GM21360 (cell line): ENCODE results near the gene IQCN.

Experiments used
- ATAC-seq: cut with Tn5 transposase; IDR thresholded peaks from one replicate; pipeline ENCODE4 v1.9.1; 2021; ENCODE audit warnings: mild to moderate bottlenecking, moderate library complexity; ENCODE audit not compliant: unreplicated experiment

Gene IQCN

GRCh38 chr19:18274219-18274780, at the start of gene IQCN:
Gene IQCN, minus strand, starts transcription at chr19:18274452. Its CDS starts 4,974 bp downstream, at chr19:18269478.
- ATAC-seq: no peak

DNA sequence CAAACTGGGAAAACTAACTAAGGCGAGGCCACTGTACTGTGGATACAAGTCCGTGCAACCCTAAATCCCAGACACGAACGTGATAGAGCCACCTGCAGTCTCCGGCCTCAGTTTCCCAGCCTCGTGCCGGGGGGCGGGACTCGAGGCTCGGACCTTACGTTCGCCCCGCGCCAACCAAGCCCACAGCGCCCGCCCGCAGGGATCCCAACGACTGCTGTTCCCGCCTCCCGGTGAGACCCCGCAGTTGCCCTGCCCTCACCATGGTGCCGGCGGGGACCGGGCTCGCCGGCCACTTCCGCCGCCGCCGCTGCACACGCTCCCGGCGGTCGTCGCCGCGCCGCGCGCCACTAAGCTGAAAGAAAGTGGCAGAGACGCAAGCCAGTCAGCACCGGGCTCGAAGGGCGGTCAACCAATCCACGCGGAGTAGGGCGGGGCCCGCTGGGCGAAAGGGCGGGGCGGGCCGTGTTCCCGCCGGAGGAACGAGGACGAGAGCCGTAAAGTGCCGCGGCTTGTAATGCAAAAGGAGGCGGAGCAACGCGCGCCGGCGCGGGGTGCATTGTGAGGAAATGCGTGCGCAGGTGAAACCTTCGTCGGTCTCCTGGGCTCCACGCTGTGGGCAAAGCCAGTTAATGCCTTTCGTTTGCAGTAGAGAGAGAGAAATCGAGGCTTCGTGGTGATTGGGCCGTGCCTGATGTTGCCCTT, 48.7 kb upstream of the IQCN start, which contains the start of gene LSM4:
TSS of gene LSM4 (minus strand) at position 318 of the 702 bp plus-strand sequence. CDS start at position 262, 56 bp downstream.
- peak; percentile 87 for ATAC-seq

GRCh38 chr19:18322318-18322758, 48.1 kb upstream of the IQCN start:
- no peak for ATAC-seq

DNA sequence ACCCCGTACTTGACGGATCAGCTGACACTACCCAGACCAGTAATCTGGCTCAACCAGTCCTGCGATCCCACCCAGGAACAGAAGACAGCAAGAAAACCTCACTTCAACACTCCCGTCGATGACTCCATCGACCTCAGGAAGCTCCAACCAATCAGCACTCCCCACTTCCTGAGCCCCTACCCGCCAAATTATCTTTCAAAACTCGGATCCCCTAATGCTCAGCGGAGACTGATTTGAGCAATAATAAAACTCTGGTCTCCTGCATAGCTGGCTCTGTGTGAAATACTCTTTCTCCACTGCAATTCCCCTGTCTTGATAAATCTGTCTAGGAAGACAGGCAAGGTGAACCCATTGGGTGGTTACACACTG, 47.5 kb upstream of the IQCN start:
- ATAC-seq: no peak

DNA sequence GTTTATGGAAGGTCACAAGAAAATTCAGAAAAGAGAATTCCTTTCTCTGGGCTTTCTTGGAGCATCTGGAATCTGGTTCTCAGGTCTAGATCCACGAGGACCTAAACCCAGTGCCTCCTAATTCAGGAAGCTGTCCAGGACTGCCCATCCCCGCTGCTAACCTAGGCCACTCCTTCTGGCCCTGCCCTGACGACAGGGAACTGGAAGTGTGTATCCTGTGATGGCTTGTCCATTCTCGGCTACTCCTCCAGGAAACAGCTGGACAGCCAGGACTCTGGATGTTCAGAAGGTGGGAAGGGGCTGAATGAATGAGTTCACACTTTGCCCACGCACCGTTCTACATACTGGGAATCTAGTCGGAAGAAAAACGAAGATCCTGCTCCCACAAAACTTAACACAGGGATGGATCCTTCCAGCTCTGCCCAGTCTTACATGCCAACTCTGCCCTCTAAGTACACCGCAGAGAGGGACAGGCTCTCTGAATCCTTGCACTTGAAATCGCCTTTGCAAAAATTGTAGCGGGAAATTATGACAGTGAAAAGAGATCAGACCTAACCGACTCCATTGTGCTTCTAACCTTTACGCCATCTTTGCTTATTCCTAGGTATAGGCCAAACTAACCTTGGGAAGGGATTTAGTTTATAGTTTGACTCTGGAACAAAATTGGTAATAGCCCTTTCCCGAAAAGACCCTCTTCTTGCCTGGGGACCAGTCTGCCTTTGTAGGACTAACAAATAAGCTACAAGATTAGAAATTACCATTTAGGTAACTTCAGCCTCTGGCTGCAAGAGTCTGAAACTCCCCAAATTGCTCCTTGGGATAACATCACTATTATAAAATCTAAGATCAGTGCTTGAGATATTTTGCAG, 46.8 kb upstream of the IQCN start:
- ATAC-seq: no peak

- no peak for ATAC-seq
Observed at GRCh38 chr19:18319591-18320135, 45.4 kb upstream of the IQCN start.

DNA sequence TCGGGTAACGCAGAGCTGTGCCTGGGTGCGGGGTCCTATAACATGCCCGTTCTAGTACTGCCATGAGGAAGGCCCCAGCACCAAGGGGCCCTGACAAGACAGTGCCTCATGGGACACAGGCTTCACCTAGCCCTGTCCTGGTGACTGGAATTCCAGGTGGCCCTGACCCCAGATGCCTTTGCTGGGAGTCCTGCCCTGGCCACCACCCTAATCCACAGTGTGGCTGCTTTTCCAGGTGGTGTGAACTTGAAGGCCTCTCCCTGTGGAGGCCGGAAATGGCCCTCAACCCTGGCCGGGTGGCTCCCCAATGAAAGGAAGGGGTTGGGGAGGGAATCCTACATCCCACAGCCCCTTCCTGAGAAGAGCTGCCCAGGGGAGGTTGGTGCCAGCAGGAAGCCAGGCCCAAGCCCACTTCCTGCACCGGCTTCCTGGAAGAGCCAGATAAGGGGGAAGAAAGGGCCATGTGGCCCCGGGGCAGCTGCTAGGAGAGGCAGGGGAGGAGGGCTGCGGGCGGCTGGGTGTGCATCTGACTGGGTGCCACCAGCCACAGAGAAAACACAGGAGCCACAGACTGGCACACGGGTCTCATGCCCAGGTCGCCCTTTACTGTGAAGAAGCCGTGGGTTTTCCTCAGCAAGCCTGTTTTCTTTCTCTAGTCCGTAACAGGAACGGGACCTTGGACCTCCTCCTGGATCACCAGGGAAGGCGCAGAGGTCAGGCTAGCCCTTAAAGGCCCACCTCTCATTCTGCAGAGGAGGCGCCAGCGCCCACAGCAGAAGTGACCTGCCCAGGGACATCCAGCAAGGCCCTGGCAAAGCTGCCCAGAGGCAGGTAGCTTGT, 43.9 kb upstream of the IQCN start:
- ATAC-seq: no peak

DNA sequence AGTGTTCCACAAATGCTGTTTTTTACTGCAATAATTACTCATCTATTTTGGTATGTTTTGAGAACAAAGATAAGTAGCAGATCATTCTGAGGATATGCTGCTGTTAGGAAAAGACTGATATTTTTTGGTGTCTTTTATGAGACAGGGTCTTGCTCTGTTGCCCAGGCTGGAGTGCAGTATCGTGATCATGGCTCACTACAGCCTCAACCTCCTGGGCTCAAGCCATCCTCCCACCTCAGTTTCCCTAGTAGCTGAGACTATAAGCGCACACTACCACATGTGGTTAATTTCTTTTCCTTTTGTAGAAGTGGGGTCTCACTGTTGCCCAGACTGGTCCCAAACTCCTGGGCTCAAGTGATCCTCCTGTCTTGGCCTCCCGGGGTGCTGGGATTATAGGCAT, 39.1 kb upstream of the IQCN start:
- ATAC-seq: no peak

DNA sequence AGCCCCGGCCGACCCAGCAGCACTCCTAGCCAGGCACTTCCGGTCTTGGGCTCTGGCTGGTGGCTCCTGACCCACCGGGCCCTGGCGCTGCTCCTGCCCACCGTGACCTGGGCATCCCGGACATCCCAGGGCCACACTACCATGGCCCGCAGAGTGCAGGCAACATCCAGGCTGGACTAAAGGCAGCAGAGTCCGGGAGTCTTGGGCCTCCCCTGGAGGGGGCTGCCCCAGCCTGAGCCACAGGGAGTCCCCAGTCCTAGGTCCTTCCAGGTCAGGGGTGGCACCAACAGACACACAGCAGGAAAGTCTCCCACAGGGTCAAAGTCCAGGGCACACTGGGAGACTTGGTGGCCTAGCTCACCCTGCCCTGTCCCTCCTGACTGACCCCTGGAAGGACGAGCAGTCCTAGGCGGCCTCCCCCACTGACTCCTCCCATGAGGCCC, 37.9 kb upstream of the IQCN start:
- no peak for ATAC-seq

GRCh38 chr19:18311502-18312091, 37.3 kb upstream of the IQCN start:
- no peak for ATAC-seq

- ATAC-seq: no peak
Observed at GRCh38 chr19:18310966-18311365, 36.7 kb upstream of the IQCN start.

DNA sequence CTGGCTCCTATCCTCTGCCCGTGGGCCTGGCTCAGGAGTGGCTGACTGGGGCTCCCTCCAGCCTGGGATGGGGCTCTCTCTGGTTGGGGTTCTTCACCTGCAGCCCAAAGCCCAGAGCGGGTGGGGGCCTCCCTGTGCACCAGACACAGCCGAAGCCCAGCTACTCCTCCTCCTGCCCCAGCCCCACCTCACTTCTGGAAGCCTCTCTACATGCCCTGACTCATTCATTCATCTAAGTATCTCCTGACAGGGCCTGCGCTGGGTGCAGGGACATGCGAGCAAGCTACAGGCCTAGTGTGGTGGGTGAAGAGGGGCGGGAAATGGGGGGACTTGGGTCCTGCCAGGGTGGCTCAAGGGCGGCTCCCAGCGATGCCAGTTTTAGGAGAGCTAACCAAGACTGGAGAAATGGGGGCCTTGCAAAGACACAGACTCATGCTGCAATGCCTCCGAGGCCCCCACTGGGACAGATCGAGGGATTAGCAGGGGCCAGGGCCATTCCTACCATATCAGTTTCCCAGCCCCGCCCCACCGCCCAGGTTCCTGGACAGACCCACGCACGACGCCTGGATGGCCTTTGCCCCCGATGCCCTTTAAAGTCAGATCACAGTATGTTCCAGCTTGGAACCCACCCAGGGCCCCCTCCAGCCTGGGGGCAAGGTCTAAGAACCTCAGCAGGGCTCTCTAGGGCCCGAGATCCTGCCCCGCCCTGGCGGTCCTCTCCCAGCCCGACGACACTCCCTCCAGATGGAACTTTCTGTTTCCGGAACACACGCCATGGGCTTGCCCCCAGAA, 36.1 kb upstream of the IQCN start:
- ATAC-seq: no peak

- ATAC-seq: no peak
Observed at GRCh38 chr19:18309525-18310064, 35.3 kb upstream of the IQCN start.

DNA sequence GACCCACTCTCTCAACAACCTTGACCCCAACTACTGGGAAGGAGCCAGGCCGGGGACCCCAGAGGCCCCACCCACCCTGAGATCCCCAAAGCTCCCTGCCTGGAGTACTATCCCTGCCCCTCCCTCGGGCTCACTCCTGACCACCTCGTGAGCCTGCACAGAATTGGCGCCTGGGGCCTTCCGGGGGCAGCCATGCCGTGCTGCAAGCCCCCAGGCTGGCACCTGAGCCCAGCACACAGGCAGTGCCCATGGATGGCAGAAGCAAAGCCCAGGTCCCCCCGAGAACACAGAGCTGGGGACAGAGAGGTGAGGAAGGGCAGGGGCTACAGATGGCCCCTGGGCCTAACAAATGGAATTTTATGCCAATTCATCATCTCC, 34.7 kb upstream of the IQCN start:
- ATAC-seq: no peak

DNA sequence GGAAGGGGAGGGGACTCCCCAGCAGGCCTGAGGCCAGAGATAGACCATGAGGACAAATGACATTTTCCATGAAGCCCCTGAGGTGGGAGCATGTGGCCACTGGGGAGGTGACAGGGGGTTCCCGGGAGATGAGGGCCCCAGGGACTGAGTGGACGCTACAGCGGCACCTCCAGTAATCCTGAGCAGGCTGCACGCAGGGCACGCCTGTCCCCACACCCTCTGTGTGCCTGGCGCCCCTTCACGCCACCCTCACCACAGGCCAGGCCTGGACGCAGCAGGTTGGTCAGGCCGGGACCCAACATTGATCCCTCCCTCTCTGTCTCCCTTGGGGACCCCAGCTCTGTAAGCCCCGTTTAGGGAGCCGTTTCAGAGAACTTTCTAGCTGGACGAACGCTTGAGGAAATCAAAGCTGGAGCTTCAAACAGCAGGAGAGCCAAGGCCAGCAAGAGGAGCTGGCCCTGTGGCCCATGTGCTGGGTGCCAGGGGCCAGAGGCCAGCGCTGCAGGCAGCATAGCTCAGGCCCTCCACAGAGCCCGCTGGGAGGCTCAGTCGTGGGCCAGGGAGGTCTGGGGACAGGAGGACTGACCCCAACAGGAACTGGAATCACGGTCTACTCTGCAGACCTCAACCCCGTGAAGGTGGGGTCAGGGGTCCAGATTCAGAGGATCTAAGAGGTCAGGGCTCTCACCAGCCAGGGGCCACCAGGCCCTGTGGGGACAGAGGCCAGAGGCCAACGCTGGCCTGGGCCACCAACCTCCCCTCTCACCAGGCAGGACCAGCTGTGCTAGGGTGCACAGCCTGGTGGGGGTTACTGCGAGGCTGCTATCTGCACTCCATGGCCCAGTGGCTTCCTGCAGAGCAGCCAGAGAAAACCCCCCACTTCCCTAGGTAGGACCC, 34.0 kb upstream of the IQCN start:
- no peak for ATAC-seq

DNA sequence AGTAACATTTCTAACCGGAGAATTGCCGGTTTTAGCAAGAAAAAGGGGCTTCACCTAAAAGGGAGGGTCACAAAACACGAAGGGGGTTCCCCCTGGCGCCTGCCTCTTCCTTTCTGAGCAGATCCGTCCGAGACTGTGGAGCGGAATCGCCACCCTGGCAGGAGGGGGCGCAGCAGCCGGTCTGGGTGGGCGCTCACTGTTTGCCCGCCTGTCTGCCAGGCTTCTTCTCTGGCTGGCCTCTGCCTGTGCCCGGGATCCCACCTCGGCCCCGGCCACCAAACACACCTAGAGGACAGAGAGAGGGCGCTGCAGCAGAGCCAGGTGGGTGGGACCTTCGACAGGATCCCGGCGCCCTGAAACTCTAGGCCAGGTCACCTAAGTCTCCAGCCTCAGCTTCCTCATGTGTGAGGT, 33.0 kb upstream of the IQCN start:
- no peak for ATAC-seq

DNA sequence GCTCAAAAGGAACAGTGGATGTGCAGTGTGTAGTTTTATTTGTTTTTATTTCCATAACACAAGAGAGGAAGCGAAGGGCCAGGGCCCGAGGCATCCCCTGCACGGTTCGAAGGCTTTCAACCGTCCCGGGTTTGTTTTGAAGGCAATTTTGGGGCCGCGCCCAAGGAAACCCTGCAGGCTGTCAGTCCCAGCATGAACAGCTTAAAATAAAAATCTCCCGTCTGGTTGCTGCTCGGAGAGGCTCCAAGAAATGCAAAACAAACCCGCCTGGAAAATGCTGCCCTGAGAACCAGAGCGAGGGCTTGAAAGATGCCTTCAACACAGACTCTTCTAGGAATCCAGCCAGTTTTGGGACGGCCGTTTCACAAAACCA, 32.6 kb upstream of the IQCN start:
- no peak for ATAC-seq

DNA sequence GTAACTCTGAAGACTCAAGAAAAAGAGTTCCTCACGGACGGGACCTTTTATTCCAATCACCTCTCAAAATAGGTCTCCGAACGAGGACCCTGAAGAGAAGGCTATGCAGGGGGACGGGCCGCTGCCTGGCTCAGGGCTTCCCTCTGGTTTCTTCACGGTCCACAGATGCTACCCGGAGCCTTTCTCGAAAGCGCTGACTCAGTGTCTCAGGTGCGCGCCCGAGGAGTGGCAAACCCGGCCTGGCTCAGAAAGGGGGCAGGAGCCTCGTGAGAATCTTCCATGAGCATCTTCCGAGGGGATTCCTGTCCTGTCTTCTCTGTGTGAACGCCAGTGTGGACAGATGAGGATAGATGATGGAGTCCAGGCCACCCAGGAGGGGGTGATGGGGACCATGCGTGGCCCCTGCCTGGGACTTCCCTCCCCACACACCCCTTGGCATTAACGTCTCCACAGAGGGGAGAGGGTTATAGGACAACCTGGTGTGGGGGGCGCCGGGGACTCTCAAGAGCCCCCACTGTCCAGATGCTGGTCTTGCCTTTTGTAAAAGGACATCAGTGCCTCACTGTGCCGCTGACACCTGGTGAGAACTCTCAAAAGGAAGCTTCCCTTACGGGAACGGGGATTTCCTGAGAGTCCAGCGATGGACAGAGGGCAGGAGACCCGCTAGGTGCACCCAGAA, 32.1 kb upstream of the IQCN start:
- no peak for ATAC-seq
